NCI-H2227 treated with DMSO at 0.1 percent for 48 hours (cell line): ENCODE results near the gene ZNRF4.
"Not testable (repeated sequence)": the region's sequence is repeated elsewhere in the genome, so short reads cannot be mapped to it uniquely, and the experiment has no call there.

Experiments used
- DNase-seq: peaks from one replicate; lab custom pipeline; 2025; lab: John Stamatoyannopoulos, UW

ZNRF4 gene

DNA sequence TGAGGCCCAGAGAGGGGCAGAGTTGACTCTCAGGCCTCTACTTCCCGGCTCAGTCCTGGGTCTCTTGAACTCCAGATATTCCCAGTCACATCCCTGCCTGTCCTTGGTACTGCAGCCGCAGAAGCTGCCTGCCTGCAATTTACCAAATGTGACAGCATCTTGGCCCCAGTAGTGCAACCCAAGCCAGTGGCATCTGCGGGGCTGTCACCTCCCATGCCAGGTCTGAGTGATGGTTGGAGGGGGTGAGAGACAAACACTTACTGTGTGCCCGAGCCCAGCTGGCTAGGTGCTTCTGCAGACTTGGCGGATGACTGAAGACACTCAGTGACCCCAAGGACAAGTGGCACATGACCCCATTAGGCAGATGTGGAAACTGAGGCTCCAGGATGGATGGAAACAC lies 18.4 kb downstream of the ZNRF4 start:
- no peak for DNase-seq

DNA sequence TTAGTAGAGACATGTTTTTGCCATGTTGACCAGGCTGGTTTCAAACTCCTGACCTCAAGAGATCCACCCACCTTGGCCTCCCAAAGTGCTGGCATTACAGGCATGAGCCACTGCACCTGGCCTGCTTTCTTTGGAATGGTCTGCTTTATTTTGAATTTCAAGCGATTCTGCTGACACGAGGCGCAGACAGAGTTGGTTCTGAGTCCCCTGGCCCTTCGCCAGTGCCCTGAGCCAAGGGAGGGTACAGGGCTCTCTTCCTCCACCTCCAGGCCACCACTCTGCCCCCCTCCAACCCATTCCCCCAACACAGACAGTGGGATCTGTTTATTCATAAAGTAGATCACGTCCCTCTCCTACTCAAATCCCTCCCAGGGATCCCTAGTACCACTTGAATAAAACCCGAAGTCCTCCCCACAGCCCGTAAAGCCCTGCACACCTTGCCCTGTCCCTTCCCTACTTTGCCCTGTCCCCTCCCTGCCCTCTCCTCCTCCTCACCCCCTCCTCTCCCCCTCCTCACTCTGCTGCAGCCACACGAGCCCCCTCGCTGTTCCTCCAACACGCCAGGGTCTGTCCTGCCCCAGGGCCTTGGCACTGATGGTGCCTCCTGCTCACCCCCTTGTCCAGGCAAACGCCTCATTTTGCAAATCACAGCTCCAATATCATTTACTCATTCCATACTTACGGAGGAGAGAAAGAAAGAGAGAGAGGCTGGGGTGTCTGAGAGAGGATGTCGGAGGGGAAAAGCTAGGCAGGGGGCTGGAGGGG lies 22.4 kb downstream of the ZNRF4 start:
- DNase-seq, result no peak

DNA sequence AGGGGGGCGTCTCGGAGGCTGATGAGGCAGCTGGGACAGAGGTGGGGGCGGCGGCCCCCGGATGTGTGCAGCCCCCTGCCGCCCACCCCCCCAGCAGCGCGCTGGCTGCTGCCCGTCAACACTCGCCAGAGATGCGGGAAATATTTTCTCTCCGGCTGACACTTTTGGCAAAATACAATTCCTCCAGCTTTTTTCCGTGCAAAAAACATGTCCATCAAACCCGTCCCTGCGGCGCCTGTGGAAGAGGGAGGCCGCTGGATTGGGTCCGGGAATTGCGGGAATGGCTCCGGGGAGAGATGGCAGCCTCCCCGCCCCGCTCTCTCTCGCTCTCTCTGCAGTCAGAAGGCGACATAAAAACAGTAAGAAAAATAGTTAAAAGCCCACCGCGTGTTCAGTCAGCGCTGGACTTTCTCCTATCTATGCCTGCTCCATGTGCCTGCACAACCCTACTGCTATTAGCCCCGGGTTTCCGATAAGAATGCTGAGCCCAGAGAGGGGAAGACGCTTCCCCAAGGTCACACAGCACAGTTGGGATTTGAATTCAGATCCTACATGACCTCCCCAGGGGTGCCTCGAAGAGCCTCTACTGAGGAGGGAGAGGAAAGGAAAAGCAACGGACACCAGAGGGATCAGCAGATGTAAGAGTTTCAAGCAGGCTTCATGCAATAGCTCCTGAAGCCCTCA lies 23.2 kb downstream of the ZNRF4 start:
- peak; percentile 11 for DNase-seq

DNA sequence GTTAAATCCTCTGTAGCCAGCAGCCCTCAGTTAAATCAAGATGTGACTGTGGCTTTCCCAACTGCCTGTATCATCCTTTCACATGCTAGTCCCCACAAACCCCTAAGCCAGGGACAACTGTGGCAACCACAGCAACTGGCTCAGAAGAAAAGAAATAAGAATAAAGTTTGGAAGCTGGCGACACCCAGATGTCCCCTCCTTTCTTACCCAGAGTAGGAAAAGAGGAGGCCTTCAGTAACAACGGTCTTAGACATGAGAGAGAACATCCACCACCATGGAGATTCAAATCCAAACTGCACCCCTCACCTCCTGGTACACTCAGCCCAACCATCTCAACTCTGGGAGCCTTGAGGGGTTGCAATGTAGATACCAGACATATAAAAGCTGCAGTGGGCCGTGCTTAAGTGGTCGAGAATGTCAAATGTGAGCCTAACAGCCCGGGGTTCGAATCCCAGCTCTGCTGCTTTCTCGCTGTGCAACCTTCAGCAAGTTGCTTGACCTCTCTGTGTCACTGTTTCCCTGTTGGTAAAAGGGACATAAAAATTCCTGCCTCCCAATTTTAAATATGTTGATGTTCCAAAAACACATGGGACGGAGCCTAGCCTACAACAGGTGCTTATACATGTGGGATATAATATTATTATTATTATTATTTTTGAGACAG lies 23.8 kb downstream of the ZNRF4 start:
- no peak for DNase-seq

DNA sequence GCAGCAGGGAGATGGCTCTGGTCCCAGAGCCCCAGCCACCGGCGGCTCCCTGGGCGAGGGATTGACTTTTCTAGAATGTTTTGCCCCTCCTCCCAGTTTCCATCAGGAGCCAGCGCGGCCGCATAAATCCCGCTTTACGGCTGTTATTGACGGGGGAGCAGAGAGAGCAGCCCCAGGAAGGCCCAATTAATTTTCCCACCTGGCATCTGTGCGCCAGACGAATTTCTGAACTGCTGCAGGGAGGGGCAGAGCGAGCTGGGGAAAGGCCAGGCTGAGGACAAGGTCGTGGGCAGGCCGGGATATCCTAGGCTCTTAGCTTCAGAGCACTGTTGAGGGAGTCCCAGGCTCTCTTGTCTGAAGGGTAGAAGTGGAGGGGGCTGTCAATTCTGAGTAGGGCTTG lies 24.7 kb downstream of the ZNRF4 start:
- DNase-seq, result peak; percentile 56

DNA sequence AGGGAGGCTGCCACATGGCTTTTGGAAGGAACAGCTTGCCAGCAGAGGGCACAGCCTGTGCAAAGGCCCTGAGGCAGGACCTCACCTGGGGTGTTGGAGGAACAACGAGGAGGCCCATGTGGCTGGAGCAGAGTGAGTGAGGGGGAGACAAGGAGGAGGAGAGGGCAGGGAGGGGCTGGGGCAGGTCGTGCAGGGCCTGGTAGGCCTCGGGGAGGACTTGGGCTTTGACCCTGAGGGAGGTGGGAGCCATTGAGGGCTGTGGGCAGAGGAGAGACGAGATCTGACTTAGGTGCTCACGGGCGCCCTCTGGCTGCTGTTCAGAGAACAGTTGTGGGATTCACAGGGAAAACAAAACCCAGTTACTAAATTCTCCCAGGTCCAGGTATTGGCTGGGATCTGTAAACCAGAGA lies 25.2 kb downstream of the ZNRF4 start:
- DNase-seq, result no peak

DNA sequence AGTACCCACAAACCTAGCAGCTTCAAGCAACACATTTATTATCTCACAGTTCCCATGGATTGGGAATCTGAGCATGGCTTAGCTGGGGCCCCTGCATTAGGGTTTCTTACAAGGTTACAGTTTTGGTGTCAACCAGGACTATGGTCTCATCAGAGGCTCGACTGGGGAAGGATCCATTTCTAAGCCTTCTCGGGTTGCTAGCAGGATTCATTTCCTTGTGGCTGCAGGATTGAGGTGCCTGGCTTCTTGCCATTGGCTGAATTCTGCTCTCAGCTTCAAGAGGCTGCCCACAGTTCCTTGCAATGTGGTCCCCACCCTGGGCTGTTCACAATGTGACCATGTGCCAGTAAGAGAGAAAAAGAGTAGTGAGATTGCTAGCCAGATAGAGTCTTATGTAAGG lies 26.7 kb downstream of the ZNRF4 start:
- DNase-seq, result no peak

DNA sequence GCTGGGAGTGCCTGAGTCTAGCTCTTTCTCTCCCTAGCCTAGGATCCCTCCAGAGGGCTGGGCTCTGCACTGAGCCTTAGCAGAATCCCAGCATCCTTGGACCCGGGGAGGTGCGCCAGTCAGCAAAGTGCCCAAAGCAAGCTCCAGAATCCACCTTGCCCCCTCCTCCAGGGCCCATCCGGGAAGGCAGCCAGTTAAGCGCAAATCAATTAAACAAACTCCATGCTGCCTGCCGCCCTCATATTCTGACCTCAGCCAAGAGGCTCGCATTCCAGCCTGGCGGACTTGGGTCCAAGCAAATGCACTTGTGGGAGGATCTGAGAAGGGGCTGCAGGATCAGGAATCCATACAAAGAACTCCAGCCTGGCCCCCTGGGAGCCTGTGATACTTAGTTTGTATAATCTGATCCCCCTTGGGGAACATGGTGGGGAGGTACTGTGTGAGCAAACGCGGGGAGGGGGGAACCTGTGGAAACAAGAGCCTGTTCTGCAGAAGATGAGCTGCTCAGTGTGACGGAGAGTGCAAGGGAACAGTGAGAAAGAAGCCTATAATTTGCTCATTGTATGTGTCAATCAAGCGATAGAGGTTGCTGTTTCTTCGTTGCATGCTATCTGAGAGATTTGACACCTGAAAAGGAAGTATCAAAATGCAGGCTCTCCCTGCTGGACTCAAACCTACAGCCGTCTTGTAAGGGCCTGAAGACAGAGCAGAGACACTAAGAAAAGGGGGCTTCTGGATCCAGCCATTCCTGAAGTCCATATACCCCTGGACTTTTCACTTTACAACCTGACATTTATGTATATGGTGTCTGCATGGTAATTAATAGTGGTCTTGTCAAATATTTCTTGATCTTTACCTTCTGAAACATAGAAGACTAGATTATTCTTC lies 29.4 kb downstream of the ZNRF4 start:
- peak; percentile 90 for DNase-seq

DNA sequence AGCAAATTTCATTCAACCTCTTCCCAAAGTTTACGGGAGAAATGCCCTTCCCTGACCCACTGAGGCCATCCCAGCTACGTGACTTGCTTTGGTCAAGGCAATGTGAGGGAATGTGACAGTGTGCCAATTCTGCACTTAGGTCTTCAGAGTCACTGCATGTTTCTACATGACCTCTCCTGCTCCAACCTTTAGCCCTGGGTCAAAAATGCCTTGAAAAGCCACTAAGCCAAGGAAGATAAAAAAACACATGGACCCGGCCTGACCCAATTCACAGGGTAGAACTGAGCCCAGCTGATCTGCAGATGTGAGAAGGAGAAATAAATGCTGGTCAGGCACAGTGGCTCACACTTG lies 30.0 kb downstream of the ZNRF4 start:
- DNase-seq, result no peak

DNA sequence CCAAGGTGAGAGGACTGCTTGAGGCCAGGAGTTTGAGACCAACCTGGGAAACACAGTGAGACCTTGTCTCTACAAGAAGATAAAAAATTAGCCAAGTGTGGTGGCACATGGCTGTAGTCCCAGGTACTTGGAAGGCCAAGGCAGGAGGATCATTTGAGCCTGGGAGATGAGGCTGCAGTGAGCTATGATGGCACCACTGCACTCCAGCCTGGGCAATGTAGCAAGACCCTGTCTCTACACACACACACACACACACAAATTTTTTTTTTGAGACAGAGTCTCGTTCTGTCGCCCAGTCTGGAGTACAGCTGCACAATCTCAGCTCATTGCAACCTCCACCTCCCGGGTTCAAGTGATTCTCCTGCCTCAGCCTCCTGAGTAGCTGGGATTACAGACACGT lies 30.4 kb downstream of the ZNRF4 start:
- DNase-seq, result not testable (repeated sequence)

DNA sequence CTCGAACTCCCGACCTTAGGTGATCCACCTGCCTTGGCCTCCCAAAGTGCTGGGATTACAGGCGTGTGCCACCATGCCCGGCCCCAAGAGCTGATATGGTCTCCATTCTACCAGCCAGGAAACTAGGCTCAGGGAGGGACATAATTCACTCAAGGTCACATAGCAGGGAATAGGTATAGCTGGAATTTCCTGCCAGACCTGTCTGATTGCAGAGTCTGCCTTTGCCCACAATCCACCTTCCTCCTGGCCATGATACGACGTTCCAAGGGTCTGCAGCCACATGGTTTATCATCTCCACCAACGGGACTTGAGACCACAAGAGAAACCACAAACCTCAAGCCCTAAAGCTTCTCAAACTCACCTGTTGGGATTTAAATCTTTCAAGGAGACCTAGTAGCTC lies 32.0 kb downstream of the ZNRF4 start:
- no peak for DNase-seq

DNA sequence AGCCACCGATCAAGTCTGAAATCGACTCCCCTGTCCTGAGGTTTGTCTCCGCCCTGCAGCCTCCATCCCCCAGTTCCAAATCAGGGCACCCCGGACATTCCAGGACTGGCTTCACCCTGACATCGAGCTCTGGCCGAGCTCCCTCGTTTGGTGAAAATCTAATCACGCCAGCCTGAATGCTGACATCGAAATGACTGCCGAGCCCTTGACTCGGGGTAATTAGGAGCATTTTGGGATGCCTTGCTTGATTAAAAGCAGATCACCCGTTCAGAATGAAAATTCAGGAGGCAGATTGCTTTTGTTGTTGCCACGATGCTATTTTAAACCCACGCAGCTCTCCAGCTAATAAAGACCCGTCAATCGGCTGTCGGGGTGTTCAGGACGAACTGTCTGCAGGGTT lies 34.3 kb downstream of the ZNRF4 start:
- no peak for DNase-seq

DNA sequence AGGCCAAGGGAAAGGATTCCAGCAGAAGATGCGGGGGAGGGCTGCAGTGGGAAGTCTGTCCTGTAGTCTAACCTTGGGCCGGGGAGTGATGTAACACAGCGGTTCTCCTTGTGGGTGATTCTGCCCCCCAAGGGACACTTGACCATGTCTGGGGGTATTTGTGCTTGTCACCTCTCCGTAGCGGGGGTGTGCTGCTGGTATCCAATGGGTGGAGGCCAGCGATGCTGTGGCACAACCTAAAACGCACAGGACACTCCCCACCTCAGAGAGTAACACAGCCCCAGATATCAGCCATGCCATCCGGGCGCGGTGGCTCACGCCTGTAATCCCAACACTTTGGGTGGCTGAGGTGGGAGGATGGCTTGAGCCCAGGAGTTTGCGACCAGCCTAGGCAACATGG lies 36.3 kb downstream of the ZNRF4 start:
- no peak for DNase-seq

DNA sequence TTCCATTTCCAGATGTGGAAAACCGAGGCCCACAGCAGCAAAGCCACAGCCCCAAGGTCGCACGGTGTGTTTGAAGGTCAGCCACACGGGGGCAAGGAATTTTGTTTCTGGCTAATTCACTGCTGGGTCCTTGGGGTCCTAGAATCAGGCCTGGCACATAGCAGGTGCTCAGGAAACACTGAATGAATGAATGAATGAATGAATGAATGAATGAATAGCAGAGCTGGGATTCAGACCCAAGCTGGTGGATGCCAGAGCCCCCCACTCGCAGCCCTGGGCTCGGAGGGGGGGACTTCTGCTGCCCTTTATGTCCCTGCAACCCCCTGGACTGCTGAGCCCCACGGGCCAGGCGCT lies 37.0 kb downstream of the ZNRF4 start:
- no peak for DNase-seq

DNA sequence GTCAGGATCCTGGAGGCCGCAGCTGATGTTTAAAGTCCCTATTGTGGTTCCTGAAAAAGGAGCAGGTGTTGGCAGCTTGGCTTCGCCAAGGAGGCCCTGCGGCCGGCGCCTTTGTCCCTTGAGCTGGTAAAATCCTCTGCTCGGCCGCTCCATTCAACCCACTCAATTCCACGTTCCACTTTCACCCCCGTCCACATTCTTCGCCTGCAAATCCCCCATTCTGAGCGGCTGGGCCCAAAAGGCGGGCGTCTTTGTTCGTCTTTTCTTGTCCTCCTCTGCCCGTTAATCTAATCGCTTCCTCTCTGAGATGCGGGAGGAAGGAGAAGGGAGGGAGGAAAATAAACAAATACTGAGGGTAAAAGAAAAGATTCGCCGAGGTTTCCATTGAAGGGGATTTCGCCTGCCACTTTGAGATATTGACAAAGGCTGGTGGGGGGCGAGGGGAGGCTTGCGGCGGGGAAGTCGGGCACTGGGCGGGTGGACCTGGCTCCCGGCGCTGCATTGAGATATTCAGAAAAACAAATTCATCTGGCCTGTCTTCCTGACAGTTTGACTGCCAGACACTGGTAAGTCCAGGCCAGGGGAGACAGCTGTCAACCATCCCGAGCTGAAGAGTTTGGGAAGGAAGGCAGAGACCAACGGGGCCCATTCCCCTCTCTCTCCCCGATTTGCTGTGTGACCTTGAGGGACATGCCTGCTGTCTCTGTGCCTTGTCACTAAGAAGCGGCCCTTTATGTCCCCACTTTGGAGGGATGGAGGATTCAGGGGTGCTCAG lies 37.6 kb downstream of the ZNRF4 start:
- peak; percentile 22 for DNase-seq

DNA sequence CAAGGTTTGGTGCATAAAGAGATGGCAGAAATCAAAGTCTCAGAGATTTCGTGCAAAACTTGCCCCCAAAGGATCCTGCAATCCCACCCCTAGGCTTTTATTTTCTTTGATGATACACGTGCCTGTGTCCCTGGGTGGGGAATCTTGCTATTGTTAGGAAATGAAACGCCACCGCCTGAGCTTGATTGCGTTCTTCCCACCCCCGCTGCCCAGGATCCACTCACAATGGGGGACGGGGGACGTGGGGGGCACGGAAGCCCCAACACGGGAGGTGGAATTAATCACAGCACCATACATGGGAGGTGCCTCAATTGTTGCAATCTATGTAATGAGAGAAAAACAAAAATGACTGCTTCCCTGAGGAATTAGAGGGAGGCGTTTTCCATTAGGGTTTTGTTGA lies 39.6 kb downstream of the ZNRF4 start:
- no peak for DNase-seq

DNA sequence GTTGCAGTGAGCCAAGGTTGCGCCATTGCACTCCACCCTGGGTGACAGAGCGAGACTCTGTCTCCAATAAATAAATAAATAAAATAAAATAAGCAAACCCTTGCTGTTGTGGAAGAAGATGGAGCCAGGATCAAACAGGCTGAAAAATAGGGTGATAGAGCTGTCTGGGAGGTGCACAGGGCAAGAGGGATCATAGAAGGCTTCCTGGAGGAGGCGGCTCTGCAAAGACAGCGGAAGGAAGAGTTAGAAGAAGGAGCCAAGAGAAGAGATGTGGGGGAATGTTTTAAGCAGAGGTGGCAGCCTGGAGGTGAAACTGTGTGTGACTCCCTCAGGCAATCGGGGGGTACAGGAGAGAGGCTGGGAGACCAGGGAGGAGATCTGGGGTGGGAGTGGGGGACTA lies 40.6 kb downstream of the ZNRF4 start:
- no peak for DNase-seq

DNA sequence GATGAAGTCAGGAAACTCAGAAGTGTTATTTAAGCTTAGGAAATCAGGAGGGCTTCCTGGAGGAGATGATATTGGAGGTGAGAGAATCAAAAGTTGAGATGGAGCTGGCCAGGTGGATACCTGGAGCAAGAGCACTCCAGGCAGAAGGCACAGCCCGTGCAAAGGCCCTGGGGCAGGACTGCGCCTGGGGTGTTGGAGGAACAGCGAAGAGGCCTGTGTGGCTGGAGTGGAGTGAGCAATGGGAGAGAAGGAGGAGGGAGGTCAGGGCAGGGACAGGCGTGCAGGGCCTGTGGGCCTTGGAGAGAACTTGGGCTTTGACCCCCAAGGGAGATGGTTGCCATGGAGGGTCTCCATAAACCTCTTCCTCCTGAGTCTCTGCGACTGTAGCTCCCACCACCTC lies 42.1 kb downstream of the ZNRF4 start:
- no peak for DNase-seq

DNA sequence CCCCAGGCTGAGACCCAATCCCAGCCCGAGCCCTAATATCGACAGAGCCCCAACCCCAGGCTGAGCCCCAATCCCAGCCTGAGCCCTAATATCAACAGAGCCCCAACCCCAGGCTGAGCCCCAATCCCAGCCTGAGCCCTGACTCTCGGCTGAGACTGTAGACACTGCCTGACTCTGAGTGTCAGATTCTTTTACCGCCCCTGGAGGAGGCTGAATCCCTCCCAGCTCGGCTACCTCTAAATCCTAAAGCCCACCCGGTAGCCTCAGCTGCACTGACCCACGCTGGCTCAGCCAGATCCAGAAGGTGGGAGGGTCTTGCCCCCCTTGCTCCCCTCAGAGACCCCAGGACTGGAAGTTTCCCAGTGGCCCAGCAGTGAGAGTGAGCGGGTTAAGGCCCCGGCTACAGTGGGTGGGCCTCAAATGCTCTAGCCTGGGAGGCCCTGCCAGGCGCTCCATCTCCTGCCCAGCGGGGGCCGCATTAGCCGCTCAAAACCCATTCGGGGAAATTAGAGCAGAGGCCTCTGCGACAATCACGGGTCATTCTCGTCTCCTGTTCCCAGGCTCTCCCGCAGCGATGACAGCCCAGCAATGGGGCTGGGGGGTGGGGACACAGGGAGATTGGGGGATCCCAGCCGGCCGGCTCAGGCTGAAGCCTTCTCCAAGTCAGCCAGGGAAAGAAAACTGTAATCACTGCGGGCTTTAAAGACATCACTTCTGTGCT lies 43.8 kb downstream of the ZNRF4 start:
- DNase-seq, result peak; percentile 71

DNA sequence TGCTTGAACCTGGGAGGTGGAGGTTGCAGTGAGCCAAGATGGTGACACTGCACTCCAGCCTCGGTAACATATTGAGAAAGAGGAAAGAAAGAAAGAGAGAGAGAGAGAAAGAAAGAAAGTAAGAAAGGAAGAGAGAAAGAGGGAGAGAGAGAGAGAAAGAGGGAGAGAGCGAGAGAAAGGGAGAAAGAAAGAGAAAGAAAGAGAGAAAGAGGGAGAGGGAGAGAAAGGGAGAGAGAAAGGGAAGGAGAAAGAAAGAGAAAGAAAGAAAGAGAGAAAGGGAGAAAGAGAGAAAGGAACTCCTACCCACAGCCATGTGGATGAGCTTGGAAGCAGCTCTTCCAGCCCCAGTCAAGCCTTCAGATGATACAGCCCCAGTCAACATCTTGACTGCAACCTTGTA lies 46.7 kb downstream of the ZNRF4 start:
- no peak for DNase-seq

DNA sequence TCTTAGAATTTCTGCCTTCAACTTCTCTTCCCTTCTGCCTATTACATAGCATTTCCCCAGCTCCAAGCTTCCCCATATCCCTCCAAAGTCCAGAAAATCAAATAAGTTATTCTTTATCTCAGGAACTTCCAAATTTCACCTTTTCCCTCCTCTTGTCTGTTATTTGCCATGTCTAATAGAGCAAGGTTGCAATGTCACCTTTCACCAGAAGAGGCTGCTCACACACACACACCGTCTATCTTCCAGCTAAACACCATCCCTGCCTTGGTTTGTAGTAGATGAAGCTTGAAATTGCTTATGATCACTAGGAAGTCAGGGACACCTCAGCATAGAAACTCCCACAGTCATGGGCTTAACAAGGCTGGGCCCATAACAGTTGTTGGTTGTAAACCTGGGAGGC lies 48.4 kb downstream of the ZNRF4 start:
- DNase-seq, result no peak
